GM12878 (cell line): ENCODE measurements around the gene CHPT1. TPM values are rescaled to one million over a fixed set of nuclear protein-coding genes. Genes with fewer than 3 reads are reported as not detected.

ENCODE experiments used
- ATAC-seq: fragments of 200-7000 bp; cut with Tn5 transposase; 3 replicates; pipeline ENCODE4 v1.9.1; 2020; ENCODE audit warnings: mild to moderate bottlenecking, moderate library complexity
- BruUV-seq: library from RNA; stranded (reverse); fragments of 400-500 nt; replicated peaks from 2 replicates; lab custom pipeline; 2021; lab: Mats Ljungman, UMichigan
- CTCF ChIA-PET: fragments of 300-600 bp; sonication (Branson Sonifier 250); formaldehyde crosslinking; extraction: SDS; loops from one replicate; lab custom pipeline; 2021; ENCODE audit warnings: inconsistent platforms; lab: Yijun Ruan, JAX
- POLR2A ChIA-PET: fragments of 350-600 bp; formaldehyde crosslinking; extraction: SDS; loops from one replicate; lab custom pipeline; 2021; ENCODE audit warnings: inconsistent platforms; lab: Charles Lee
- RAD21 ChIA-PET: fragments of 300-600 bp; sonication (Branson Sonifier 250); formaldehyde crosslinking; loops from one replicate; lab custom pipeline; 2023; ENCODE audit warnings: antibody characterized with exemption; ENCODE audit not compliant: unreplicated experiment; lab: Charles Lee
- SMC1A ChIA-PET: fragments of 300-600 bp; sonication (Branson Sonifier 250); formaldehyde crosslinking; loops from one replicate; lab custom pipeline; 2023; ENCODE audit not compliant: unreplicated experiment, uncharacterized antibody; lab: Charles Lee
- DNase-seq: peaks from one replicate; pipeline ENCODE4 v3.0.0-alpha.2; 2011; ENCODE audit warnings: low read depth, low spot score
- FAIRE-seq: peaks from 3 replicates; lab custom pipeline; 2011; peaks lifted over from hg19 to GRCh38; lab: Jason Lieb, UNC
- H2AFZ ChIP-seq: 2 replicates; pipeline ENCODE4 v1.6.0; 2011; ENCODE audit warnings: low read depth, low read length, control low read depth; ENCODE audit not compliant: control insufficient read depth
- H3K27ac ChIP-seq: 2 replicates; pipeline ENCODE4 v1.5.1; 2011; ENCODE audit warnings: control low read depth; ENCODE audit not compliant: control insufficient read depth, insufficient read depth
- H3K27me3 ChIP-seq, 2 experiments: replicated peaks in 1 of 2; 2 replicates each; pipeline versions ENCODE4 v1.6.0 to v1.6.1; 2011; ENCODE audit warnings: low read length in 1 of 2; ENCODE audit not compliant: control insufficient read depth in 2 of 2, insufficient read depth in 2 of 2
- H3K36me3 ChIP-seq, 2 experiments: 2 replicates each; pipeline ENCODE4 v1.5.1; 2011; ENCODE audit warnings: low read length in 1 of 2; ENCODE audit not compliant: control insufficient read depth in 2 of 2, insufficient read depth in 2 of 2
- H3K4me1 ChIP-seq: 2 replicates; pipeline ENCODE4 v1.6.1; 2011; ENCODE audit warnings: mild to moderate bottlenecking, low read length, moderate library complexity, mixed read lengths; ENCODE audit not compliant: control insufficient read depth, insufficient read depth
- H3K4me2 ChIP-seq: 2 replicates; pipeline ENCODE4 v1.6.0; 2011; ENCODE audit warnings: control low read depth; ENCODE audit not compliant: control insufficient read depth, insufficient read depth
- H3K4me3 ChIP-seq: fragments of 200-600 bp; sonication (generic); 2 replicates; pipeline ENCODE4 v1.5.1; 2016
- H3K79me2 ChIP-seq: 2 replicates; pipeline ENCODE4 v1.6.0; 2011; ENCODE audit warnings: low read length; ENCODE audit not compliant: control insufficient read depth, insufficient read depth
- H3K9ac ChIP-seq: 2 replicates; pipeline ENCODE4 v1.8.0; 2011; ENCODE audit warnings: low read length, control low read depth, mixed read lengths; ENCODE audit not compliant: control insufficient read depth, insufficient read depth
- H3K9me3 ChIP-seq: replicated peaks from 3 replicates; pipeline ENCODE4 v1.5.1; 2011; ENCODE audit warnings: mild to moderate bottlenecking, low read length; ENCODE audit not compliant: control insufficient read depth, insufficient read depth
- H4K20me1 ChIP-seq: 2 replicates; pipeline ENCODE4 v1.6.0; 2011; ENCODE audit not compliant: control insufficient read depth, insufficient read depth
- CREB1 ChIP-seq: IDR thresholded peaks from 2 replicates; pipeline ENCODE4 v1.6.1; 2012; ENCODE audit warnings: low read depth, mild to moderate bottlenecking, inconsistent platforms
- ETV6 ChIP-seq, 2 experiments: fragments of 450-650 bp in 1 of 2; IDR thresholded peaks in 1 of 2; conservative IDR thresholded peaks in 1 of 2; 2 replicates each; pipeline ENCODE4 v1.6.1; 2014; ENCODE audit warnings: antibody characterized with exemption in 1 of 2, borderline replicate concordance in 1 of 2, low read depth in 1 of 2, mild to moderate bottlenecking in 1 of 2, moderate library complexity in 1 of 2
- EZH2 ChIP-seq: IDR thresholded peaks from 2 replicates; pipeline ENCODE4 v1.6.1; 2012; ENCODE audit warnings: low read depth, mild to moderate bottlenecking, control low read depth, inconsistent platforms, low read length, borderline replicate concordance; ENCODE audit not compliant: control insufficient read depth
- FOXM1 ChIP-seq: IDR thresholded peaks from 2 replicates; pipeline ENCODE4 v1.6.1; 2012; ENCODE audit warnings: low read depth, mild to moderate bottlenecking, inconsistent platforms, low read length, moderate library complexity
- HDGF ChIP-seq: fragments of 450-650 bp; IDR thresholded peaks from 2 replicates; pipeline ENCODE4 v1.6.1; 2016; ENCODE audit warnings: antibody characterized with exemption
- IKZF2 ChIP-seq, 2 experiments: fragments of 450-650 bp; IDR thresholded peaks; 2 replicates each; pipeline ENCODE4 v1.6.1; 2017; ENCODE audit warnings: mild to moderate bottlenecking in 2 of 2, moderate library complexity in 2 of 2
- MTA2 ChIP-seq: fragments of 450-650 bp; IDR thresholded peaks from 2 replicates; pipeline ENCODE4 v1.6.1; 2016; ENCODE audit warnings: low read depth, mild to moderate bottlenecking, moderate library complexity
- RCOR1 ChIP-seq: conservative IDR thresholded peaks from 2 replicates; pipeline ENCODE4 v1.6.1; 2012; ENCODE audit warnings: low read depth, low read length, improper control_type of control experiment
- WGBS: methylation state at CpG from one replicate; pipeline ENCODE4 v1.1.6; 2016; ENCODE audit warnings: low lambda C conversion rate; ENCODE audit not compliant: insufficient replicate concordance, insufficient coverage; ENCODE audit errors: missing lambda C conversion rate; 5-methylcytosine and 5-hydroxymethylcytosine counted together
- in situ Hi-C: fragments of 300-500 bp; cut with MboI; formaldehyde crosslinking; loops from 9 replicates; pipeline ENCODE4 v1.14.3; 2018; ENCODE audit warnings: mixed read lengths
- intact Hi-C: fragments of 100-400 bp; cut with micrococcal nuclease; formaldehyde crosslinking; loops from one replicate; pipeline ENCODE4 v1.14.2; 2022; ENCODE audit not compliant: unreplicated experiment
- polyA plus RNA-seq, 11 experiments: library from polyadenylated mRNA; depleted of rRNA in 4 of 11; unstranded in 6 of 11; stranded (reverse) in 5 of 11; fragments of >200 nt; fragmentation: Nextera tagmentation in 4 of 11; fragmentation: Illumina TruSeq in 1 of 11; extraction: Ambion mirVana in 4 of 11; extraction: Trizol in 1 of 11; gene quantifications; 1 replicate in 1 of 11; 2 replicates in 10 of 11; pipeline versions ENCODE4 v1.2.1 to v1.2.3, GENCODE V29; 2011 to 2016; ENCODE audit warnings: inconsistent platforms in 2 of 11, missing spikeins in 2 of 11, low read depth in 1 of 11
- total RNA-seq, 4 experiments: library from RNA; depleted of rRNA in 3 of 4; stranded (reverse); fragments of >200 nt in 3 of 4; fragmentation: Illumina TruSeq in 1 of 4; extraction: Trizol in 1 of 4; gene quantifications; 2 replicates each; pipeline versions ENCODE4 v1.2.1 to v1.2.3, GENCODE V29; 2013 to 2021

CHPT1 gene
- total and polyA plus RNA-seq, 10 of the 15 experiments (the other 5 are each of a cell fraction or from before 2014, with no cell fraction given) = 0.85 to 10.2 (median 3.9) TPM

- TF ChIP-seq IKZF2 (IDR thresholded peaks at IDR 0.05) = no peak
- no peak for TF ChIP-seq CREB1
These were observed 63.9 kb downstream of the CHPT1 start (continued) for GRCh38 chr12:101761350-101761749.

- H3K36me3 ChIP-seq = peaks cover 0 to 16% of the 10 kb centered on the region in 2 experiments; a peak in 3 of 4 replicates
- RAD21 ChIA-PET = interaction anchor here (0.6 to 1.8 kb wide), 3 partner anchors 12 to 347 kb away, joined by 3 to 6 read pairs (median 4); no protein-coding TSS in a partner anchor
- POLR2A ChIA-PET = no interaction called here
- intact Hi-C loops = no loop called here
- 84% methylated on average over 4 of the region's 4 CpGs for WGBS
- DNase-seq (no peak), FAIRE-seq (no peak), ATAC-seq (no peak)
- no peaks in the 10 kb centered on the region for H3K4me1 ChIP-seq
- in situ Hi-C loops = loop anchor here (5.0 kb wide), 1 partner anchor 349 kb away; no protein-coding TSS in a partner anchor
- H3K4me3 ChIP-seq = no peak overlapping the region
- SMC1A ChIA-PET = interaction anchor here (1.0 kb wide), 2 partner anchors 10 to 62 kb away, joined by 3 to 5 read pairs; no protein-coding TSS in a partner anchor
- H3K4me2 ChIP-seq = no peak overlapping the region
- no peak overlapping the region for H2AFZ ChIP-seq
- BruUV-seq = no TSS peak
- H3K79me2 ChIP-seq = no peaks in the 10 kb centered on the region
- TF ChIP-seq FOXM1 (no peak), MTA2 (no peak), IKZF2 (IDR thresholded peaks at IDR 0.05) (no peak), EZH2 (no peak), HDGF (no peak), ETV6 (conservative IDR thresholded peaks at IDR 0.05 in 1 of 2, IDR thresholded peaks at IDR 0.05 in 1 of 2; ENCODE audit: borderline replicate concordance in 1 of 2, low read depth in 1 of 2) (no peak), RCOR1 (no peak)
- TF ChIP-seq, all 136 proteins: peak for 0
- no peak overlapping the region for H3K27ac ChIP-seq
- no peaks in the 10 kb centered on the region for H4K20me1 ChIP-seq
- H3K9ac ChIP-seq = no peak overlapping the region
- CTCF ChIA-PET = interaction anchor here (0.5 to 4.3 kb wide), 9 partner anchors 9 to 347 kb away, joined by 3 to 34 read pairs (median 4); partner anchors contain the start of gene GNPTAB
- no peaks in the 10 kb centered on the region for H3K9me3 ChIP-seq
- no peaks in the 10 kb centered on the region for H3K27me3 ChIP-seq
These were observed 64.3 kb downstream of the CHPT1 start for GRCh38 chr12:101761781-101762180.
